Smooth muscle cell (in vitro differentiated cells): ENCODE measurements around the gene CDK17. TPM values are rescaled to one million over a fixed set of nuclear protein-coding genes. Genes with fewer than 3 reads are reported as not detected.

Source experiments
- DNase-seq: peaks from one replicate; lab custom pipeline; 2025; ENCODE audit not compliant: unreplicated experiment; lab: John Stamatoyannopoulos, UW
- H2AFZ ChIP-seq: fragments of 200-600 bp; sonication (generic); 2 replicates; pipeline ENCODE4 v1.6.0; 2016; ENCODE audit warnings: antibody characterized with exemption, low read depth, mild to moderate bottlenecking
- H3F3A ChIP-seq: fragments of 200-600 bp; sonication (generic); 2 replicates; pipeline ENCODE4 v1.6.0; 2017; ENCODE audit warnings: antibody characterized with exemption, low read depth
- H3K27ac ChIP-seq: fragments of 200-600 bp; sonication (generic); 2 replicates; pipeline ENCODE4 v1.5.1; 2016; ENCODE audit warnings: low read depth, mild to moderate bottlenecking
- H3K27me3 ChIP-seq: fragments of 200-600 bp; sonication (generic); 2 replicates; pipeline ENCODE4 v1.6.1; 2016; ENCODE audit warnings: low read depth, mild to moderate bottlenecking
- H3K36me3 ChIP-seq: fragments of 200-600 bp; sonication (generic); 2 replicates; pipeline ENCODE4 v1.5.1; 2016; ENCODE audit warnings: low read depth
- H3K4me1 ChIP-seq: fragments of 200-600 bp; sonication (generic); 2 replicates; pipeline ENCODE4 v1.5.1; 2016; ENCODE audit warnings: low read depth
- H3K4me2 ChIP-seq: fragments of 200-600 bp; sonication (generic); 2 replicates; pipeline ENCODE4 v1.6.0; 2016; ENCODE audit warnings: mild to moderate bottlenecking
- H3K4me3 ChIP-seq: fragments of 200-600 bp; sonication (generic); 2 replicates; pipeline ENCODE4 v1.5.1; 2016; ENCODE audit warnings: mild to moderate bottlenecking
- H3K79me2 ChIP-seq: fragments of 200-600 bp; sonication (generic); 2 replicates; pipeline ENCODE4 v1.6.0; 2016; ENCODE audit warnings: low read depth, mild to moderate bottlenecking
- H3K9ac ChIP-seq: fragments of 200-600 bp; sonication (generic); 2 replicates; pipeline ENCODE4 v1.6.0; 2016; ENCODE audit warnings: low read depth
- H3K9me3 ChIP-seq: fragments of 200-600 bp; sonication (generic); replicated peaks from 2 replicates; pipeline ENCODE4 v1.5.1; 2016; ENCODE audit warnings: low read depth
- H4K20me1 ChIP-seq: fragments of 200-600 bp; sonication (generic); 2 replicates; pipeline ENCODE4 v1.6.0; 2016; ENCODE audit warnings: low read depth
- WGBS: methylation state at CpG from one replicate; pipeline ENCODE4 v1.1.7; 2016; ENCODE audit warnings: low lambda C conversion rate; 5-methylcytosine and 5-hydroxymethylcytosine counted together
- polyA plus RNA-seq: library from polyadenylated mRNA; unstranded; fragments of >200 nt; fragmentation: Nextera tagmentation; extraction: Ambion mirVana; gene quantifications from 2 replicates; pipeline ENCODE4 v1.2.1, GENCODE V29; 2016
- total RNA-seq: library from RNA; depleted of rRNA; stranded (reverse); fragments of >200 nt; gene quantifications from 2 replicates; pipeline ENCODE4 v1.2.3, GENCODE V29; 2014
- TF ChIP-seq, protein P1 (sequence below): fragments of 200-600 bp; sonication (generic); IDR thresholded peaks from 2 replicates; pipeline ENCODE4 v1.5.1; 2017; ENCODE audit warnings: borderline replicate concordance, mild to moderate bottlenecking, antibody characterized with exemption; ENCODE audit not compliant: insufficient read depth, poor library complexity, severe bottlenecking

CDK17 gene
- total and polyA plus RNA-seq, 2 experiments from 2014 or later = 16.0 to 49.8 TPM

DNA sequence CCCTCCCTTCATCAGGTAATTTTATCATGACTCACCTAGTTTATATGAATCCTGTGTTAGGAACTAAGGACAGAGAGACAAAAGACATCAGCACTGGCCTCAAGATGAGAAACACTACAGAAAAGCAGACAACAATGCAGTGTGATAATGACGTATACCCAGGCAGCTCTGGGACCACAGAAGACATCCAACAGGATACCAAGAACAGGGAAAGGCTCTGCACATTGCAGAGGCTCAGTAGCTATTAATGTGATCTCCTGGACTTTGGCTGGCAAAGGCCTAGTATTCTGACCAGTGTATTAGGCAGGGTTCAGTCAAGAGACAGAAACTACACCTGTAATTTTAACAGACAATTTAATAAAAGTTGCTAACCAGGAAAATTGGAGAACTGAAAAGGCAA is 39.7 kb downstream of the CDK17 start:
- WGBS = 74% methylated on average over 1 of the region's 1 CpG

GRCh38 chr12:96359328-96359727 is 40.9 kb downstream of the CDK17 start:
- TF ChIP-seq, protein P1, sequence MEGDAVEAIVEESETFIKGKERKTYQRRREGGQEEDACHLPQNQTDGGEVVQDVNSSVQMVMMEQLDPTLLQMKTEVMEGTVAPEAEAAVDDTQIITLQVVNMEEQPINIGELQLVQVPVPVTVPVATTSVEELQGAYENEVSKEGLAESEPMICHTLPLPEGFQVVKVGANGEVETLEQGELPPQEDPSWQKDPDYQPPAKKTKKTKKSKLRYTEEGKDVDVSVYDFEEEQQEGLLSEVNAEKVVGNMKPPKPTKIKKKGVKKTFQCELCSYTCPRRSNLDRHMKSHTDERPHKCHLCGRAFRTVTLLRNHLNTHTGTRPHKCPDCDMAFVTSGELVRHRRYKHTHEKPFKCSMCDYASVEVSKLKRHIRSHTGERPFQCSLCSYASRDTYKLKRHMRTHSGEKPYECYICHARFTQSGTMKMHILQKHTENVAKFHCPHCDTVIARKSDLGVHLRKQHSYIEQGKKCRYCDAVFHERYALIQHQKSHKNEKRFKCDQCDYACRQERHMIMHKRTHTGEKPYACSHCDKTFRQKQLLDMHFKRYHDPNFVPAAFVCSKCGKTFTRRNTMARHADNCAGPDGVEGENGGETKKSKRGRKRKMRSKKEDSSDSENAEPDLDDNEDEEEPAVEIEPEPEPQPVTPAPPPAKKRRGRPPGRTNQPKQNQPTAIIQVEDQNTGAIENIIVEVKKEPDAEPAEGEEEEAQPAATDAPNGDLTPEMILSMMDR = no peak
- H3K4me2 ChIP-seq = no peak overlapping the region
- no peak for DNase-seq

More for the DNA sequence above, 39.7 kb downstream of the CDK17 start:
- H3K4me3 ChIP-seq = no peak overlapping the region
- H2AFZ ChIP-seq = no peak overlapping the region
- H3K36me3 ChIP-seq = no peaks in the 10 kb centered on the region
- no peak for DNase-seq
- H3K4me1 ChIP-seq = peaks cover 9% of the 10 kb centered on the region
- TF ChIP-seq, protein P1 = no peak
- no peak overlapping the region for H3K27ac ChIP-seq
- peaks cover 97% of the 10 kb centered on the region for H4K20me1 ChIP-seq
- H3K27me3 ChIP-seq = no peaks in the 10 kb centered on the region
- H3K4me2 ChIP-seq = no peak overlapping the region
- no peaks in the 10 kb centered on the region for H3K9me3 ChIP-seq
- H3K79me2 ChIP-seq = peaks cover 98% of the 10 kb centered on the region
- no peaks in the 10 kb centered on the region for H3F3A ChIP-seq
- H3K9ac ChIP-seq = no peak overlapping the region

DNA sequence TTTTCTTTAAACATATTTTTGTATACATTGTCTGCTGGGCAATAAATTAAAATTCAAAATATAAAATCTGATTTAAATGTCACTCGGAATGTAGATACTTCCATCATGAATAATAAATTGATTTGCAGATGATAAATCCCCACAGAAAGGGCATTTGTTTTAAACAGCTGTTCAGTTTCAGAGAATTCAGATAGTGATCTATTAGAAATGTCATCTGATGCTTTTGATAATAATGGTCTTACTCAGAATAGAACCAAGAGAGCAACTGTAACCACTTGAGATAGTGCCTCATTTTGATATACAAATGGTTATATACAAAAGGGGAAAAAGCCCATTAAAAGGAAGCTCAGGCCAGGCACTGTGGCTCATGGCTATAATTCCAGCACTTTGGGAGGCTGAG is 43.4 kb downstream of the CDK17 start:
- Histone ChIP-seq H3K4me3 (no peak overlapping the region), H3K27ac (no peak overlapping the region), H3K4me2 (no peak overlapping the region), H3K36me3 (no peaks in the 10 kb centered on the region), H2AFZ (no peak overlapping the region), H3K4me1 (peaks cover 9% of the 10 kb centered on the region), H3K9me3 (no peaks in the 10 kb centered on the region), H3K27me3 (no peaks in the 10 kb centered on the region), H3K79me2 (peaks cover 99% of the 10 kb centered on the region), H3F3A (no peaks in the 10 kb centered on the region), H3K9ac (no peak overlapping the region), H4K20me1 (peaks cover 98% of the 10 kb centered on the region)
- WGBS = 96% methylated on average over 1 of the region's 1 CpG
- no peak for DNase-seq
- TF ChIP-seq, protein P1 = no peak

More at GRCh38 chr12:96359328-96359727, 40.9 kb downstream of the CDK17 start:
- no peaks in the 10 kb centered on the region for H3K27me3 ChIP-seq
- peaks cover 98% of the 10 kb centered on the region for H4K20me1 ChIP-seq
- no peak overlapping the region for H3K27ac ChIP-seq
- H2AFZ ChIP-seq = no peak overlapping the region
- H3K36me3 ChIP-seq = no peaks in the 10 kb centered on the region
- H3K4me3 ChIP-seq = no peak overlapping the region
- peaks cover 9% of the 10 kb centered on the region for H3K4me1 ChIP-seq
- no peaks in the 10 kb centered on the region for H3K9me3 ChIP-seq
- no peaks in the 10 kb centered on the region for H3F3A ChIP-seq
- H3K79me2 ChIP-seq = peaks cover 98% of the 10 kb centered on the region
- H3K9ac ChIP-seq = no peak overlapping the region

- TF ChIP-seq, protein P1 = no peak
- no peaks in the 10 kb centered on the region for H3K4me1 ChIP-seq
- no peak overlapping the region for H3K9ac ChIP-seq
- peaks cover 98% of the 10 kb centered on the region for H4K20me1 ChIP-seq
- H3K9me3 ChIP-seq = no peaks in the 10 kb centered on the region
- H3K27me3 ChIP-seq = no peaks in the 10 kb centered on the region
- H3K79me2 ChIP-seq = peaks cover 99% of the 10 kb centered on the region
- H3K36me3 ChIP-seq = no peaks in the 10 kb centered on the region
- no peak overlapping the region for H3K27ac ChIP-seq
- no peak overlapping the region for H3K4me3 ChIP-seq
- WGBS = 80% methylated on average over 7 of the region's 8 CpGs
- H3K4me2 ChIP-seq = no peak overlapping the region
- DNase-seq = no peak
- H3F3A ChIP-seq = no peaks in the 10 kb centered on the region
- no peak overlapping the region for H2AFZ ChIP-seq
These were observed 45.2 kb downstream of the CDK17 start for GRCh38 chr12:96354844-96355534.
